HG03175 (cell line): ENCODE data around the gene TOR1AIP2.

Experiments used
- ATAC-seq: cut with Tn5 transposase; IDR thresholded peaks from one replicate; pipeline ENCODE4 v1.9.1; 2021; ENCODE audit warnings: mild to moderate bottlenecking, moderate library complexity; ENCODE audit not compliant: unreplicated experiment

TOR1AIP2 gene

GRCh38 chr1:179877586-179878265 lies at the start of gene TOR1AIP2:
Gene TOR1AIP2, minus strand, starts transcription at chr1:179877803. Its CDS starts 25,138 bp downstream, at chr1:179852665.
- peak; percentile 68 for ATAC-seq

- no peak for ATAC-seq
Measured at GRCh38 chr1:179926850-179927205, 49.2 kb upstream of the TOR1AIP2 start.

GRCh38 chr1:179925922-179926849 lies 48.6 kb upstream of the TOR1AIP2 start:
- no peak for ATAC-seq

GRCh38 chr1:179925302-179925701 lies 47.7 kb upstream of the TOR1AIP2 start:
- no peak for ATAC-seq

- no peak for ATAC-seq
Measured at GRCh38 chr1:179924268-179924667, 46.7 kb upstream of the TOR1AIP2 start.

- no peak for ATAC-seq
Measured at GRCh38 chr1:179923029-179923428, 45.4 kb upstream of the TOR1AIP2 start.

GRCh38 chr1:179921981-179922872 lies 44.6 kb upstream of the TOR1AIP2 start:
- ATAC-seq: no peak

- ATAC-seq: no peak
Measured at GRCh38 chr1:179921472-179921871, 43.9 kb upstream of the TOR1AIP2 start.

- no peak for ATAC-seq
Measured at GRCh38 chr1:179917601-179918429, 40.2 kb upstream of the TOR1AIP2 start.

- ATAC-seq: no peak
Measured at GRCh38 chr1:179911812-179912211, 34.2 kb upstream of the TOR1AIP2 start.

GRCh38 chr1:179910934-179911333 lies 33.3 kb upstream of the TOR1AIP2 start:
- no peak for ATAC-seq

- ATAC-seq: no peak
Measured at GRCh38 chr1:179889589-179889988, 12.0 kb upstream of the TOR1AIP2 start.

GRCh38 chr1:179888071-179888470 lies 10.5 kb upstream of the TOR1AIP2 start:
- no peak for ATAC-seq

- ATAC-seq: peak; percentile 30
Measured at GRCh38 chr1:179883745-179884138, 6.1 kb upstream of the TOR1AIP2 start.

GRCh38 chr1:179883040-179883744 lies 5.6 kb upstream of the TOR1AIP2 start:
- ATAC-seq: peak; percentile 12

GRCh38 chr1:179882253-179883039 lies 4.8 kb upstream of the TOR1AIP2 start, which contains the start of gene TOR1AIP1:
Gene TOR1AIP1, plus strand, starts transcription at chr1:179882285. Its CDS starts 218 bp downstream, at chr1:179882503.
- peak; percentile 76 for ATAC-seq

GRCh38 chr1:179881642-179882252 lies 4.1 kb upstream of the TOR1AIP2 start:
- ATAC-seq: no peak

GRCh38 chr1:179879797-179880196 lies 2.2 kb upstream of the TOR1AIP2 start:
- ATAC-seq: no peak
